OCI-LY3 (cell line): ENCODE data around the gene GPR61.
A peak's percentile ranks its signal among the peaks of the same experiment; 100 is the strongest.

Experiments
- H2AFZ ChIP-seq: fragments of 200-600, 300-600 bp; shearing (Covaris generic); 2 replicates; pipeline ENCODE4 v1.6.0; 2014; ENCODE audit warnings: antibody characterized with exemption, low read depth, low read length
- H3K27ac ChIP-seq: fragments of 200-600, 300-600 bp; sonication (generic); 2 replicates; pipeline ENCODE4 v1.5.1; 2014; ENCODE audit warnings: mild to moderate bottlenecking, low read length, moderate library complexity, mixed read lengths
- H3K27me3 ChIP-seq: fragments of 200-600, 300-600 bp; sonication (generic); 2 replicates; pipeline ENCODE4 v1.6.1; 2014; ENCODE audit warnings: low read depth, low read length, mixed read lengths
- H3K36me3 ChIP-seq: fragments of 200-600, 300-600 bp; sonication (generic); replicated peaks from 2 replicates; pipeline ENCODE3; 2014; ENCODE audit warnings: low read depth, low read length, mixed read lengths
- H3K4me1 ChIP-seq: fragments of 300-600, 200-600 bp; sonication (generic); 2 replicates; pipeline ENCODE4 v1.6.1; 2014; ENCODE audit warnings: low read length, mixed read lengths
- H3K4me2 ChIP-seq: fragments of 200-600, 300-600 bp; sonication (generic); 2 replicates; pipeline ENCODE4 v1.6.1; 2014; ENCODE audit warnings: low read length, mixed read lengths
- H3K4me3 ChIP-seq: fragments of 300-600, 200-600 bp; sonication (generic); 2 replicates; pipeline ENCODE4 v1.5.1; 2014; ENCODE audit warnings: antibody characterized with exemption, mild to moderate bottlenecking, low read length, moderate library complexity
- H3K79me2 ChIP-seq: fragments of 300-600, 200-600 bp; shearing (Covaris generic); 2 replicates; pipeline ENCODE4 v1.6.1; 2014; ENCODE audit warnings: mild to moderate bottlenecking, low read length, mixed read lengths
- H3K9ac ChIP-seq: fragments of 300-600, 200-600 bp; shearing (Covaris generic); 2 replicates; pipeline ENCODE4 v1.6.0; 2014; ENCODE audit warnings: mild to moderate bottlenecking, low read length, moderate library complexity
- H3K9me3 ChIP-seq: fragments of 200-600, 300-600 bp; shearing (Covaris generic); 2 replicates; pipeline ENCODE4 v1.6.1; 2014; ENCODE audit warnings: low read length, mixed read lengths; ENCODE audit not compliant: insufficient read depth
- H4K20me1 ChIP-seq: fragments of 200-600, 300-600 bp; sonication (generic); 2 replicates; pipeline ENCODE4 v1.6.1; 2016; ENCODE audit warnings: low read length, mixed read lengths; ENCODE audit not compliant: insufficient read depth
- EZH2phosphoT487 ChIP-seq: fragments of 200-600 bp; shearing (Covaris generic); IDR thresholded peaks from 2 replicates; pipeline ENCODE4 v1.6.1; 2018; ENCODE audit warnings: antibody characterized with exemption, mixed run types, low read depth
- TF ChIP-seq, protein P1 (sequence below): fragments of 200-600, 300-600 bp; sonication (generic); IDR thresholded peaks from 2 replicates; pipeline ENCODE4 v1.5.1; 2014; ENCODE audit warnings: antibody characterized with exemption, low read length, low read depth

GPR61 gene

DNA sequence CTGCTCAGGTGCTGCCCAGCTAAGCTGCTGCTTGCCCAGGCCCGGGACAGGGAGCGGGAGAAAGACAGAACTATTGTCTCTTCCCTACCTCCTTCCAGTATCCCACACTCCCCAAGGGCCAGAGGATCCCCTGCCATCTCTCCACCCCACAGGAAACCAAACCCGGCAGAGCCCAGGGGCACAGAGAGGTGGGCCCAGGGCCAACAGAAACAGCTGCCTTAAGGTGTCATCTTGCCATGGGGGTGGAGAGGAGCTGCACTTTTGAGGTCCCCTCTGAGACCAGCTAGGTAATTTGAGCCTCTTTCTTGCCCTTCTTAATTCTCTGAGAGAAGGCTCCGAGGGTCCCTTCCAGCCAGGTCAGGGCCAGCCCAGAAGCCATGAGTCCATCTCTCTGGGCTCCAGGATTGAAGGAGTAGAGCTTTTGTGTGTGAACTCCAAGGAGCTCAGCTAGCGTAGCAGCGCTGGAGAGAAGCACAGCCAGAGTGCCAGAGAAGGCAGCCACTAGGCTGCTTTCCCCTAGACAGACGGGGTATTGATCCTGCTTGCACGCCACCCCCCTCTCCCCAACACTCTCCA is 9.7 kb upstream of the GPR61 start:
- H3K27me3 ChIP-seq: no peaks in the 10 kb centered on the region
- H3K27ac ChIP-seq: no peak overlapping the region
- no peaks in the 10 kb centered on the region for H4K20me1 ChIP-seq
- no peaks in the 10 kb centered on the region for H3K79me2 ChIP-seq
- no peaks in the 10 kb centered on the region for H3K36me3 ChIP-seq
- H2AFZ ChIP-seq: peak overlapping the region; percentile 54; the same call in 1 of the 2 replicates
- H3K9me3 ChIP-seq: no peaks in the 10 kb centered on the region
- TF ChIP-seq EZH2phosphoT487: no peak
- TF ChIP-seq, protein P1, sequence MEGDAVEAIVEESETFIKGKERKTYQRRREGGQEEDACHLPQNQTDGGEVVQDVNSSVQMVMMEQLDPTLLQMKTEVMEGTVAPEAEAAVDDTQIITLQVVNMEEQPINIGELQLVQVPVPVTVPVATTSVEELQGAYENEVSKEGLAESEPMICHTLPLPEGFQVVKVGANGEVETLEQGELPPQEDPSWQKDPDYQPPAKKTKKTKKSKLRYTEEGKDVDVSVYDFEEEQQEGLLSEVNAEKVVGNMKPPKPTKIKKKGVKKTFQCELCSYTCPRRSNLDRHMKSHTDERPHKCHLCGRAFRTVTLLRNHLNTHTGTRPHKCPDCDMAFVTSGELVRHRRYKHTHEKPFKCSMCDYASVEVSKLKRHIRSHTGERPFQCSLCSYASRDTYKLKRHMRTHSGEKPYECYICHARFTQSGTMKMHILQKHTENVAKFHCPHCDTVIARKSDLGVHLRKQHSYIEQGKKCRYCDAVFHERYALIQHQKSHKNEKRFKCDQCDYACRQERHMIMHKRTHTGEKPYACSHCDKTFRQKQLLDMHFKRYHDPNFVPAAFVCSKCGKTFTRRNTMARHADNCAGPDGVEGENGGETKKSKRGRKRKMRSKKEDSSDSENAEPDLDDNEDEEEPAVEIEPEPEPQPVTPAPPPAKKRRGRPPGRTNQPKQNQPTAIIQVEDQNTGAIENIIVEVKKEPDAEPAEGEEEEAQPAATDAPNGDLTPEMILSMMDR: no peak
- no peak overlapping the region for H3K4me3 ChIP-seq
- H3K9ac ChIP-seq: no peak overlapping the region
- H3K4me1 ChIP-seq: peaks cover 62% of the 10 kb centered on the region
- H3K4me2 ChIP-seq: no peak overlapping the region

DNA sequence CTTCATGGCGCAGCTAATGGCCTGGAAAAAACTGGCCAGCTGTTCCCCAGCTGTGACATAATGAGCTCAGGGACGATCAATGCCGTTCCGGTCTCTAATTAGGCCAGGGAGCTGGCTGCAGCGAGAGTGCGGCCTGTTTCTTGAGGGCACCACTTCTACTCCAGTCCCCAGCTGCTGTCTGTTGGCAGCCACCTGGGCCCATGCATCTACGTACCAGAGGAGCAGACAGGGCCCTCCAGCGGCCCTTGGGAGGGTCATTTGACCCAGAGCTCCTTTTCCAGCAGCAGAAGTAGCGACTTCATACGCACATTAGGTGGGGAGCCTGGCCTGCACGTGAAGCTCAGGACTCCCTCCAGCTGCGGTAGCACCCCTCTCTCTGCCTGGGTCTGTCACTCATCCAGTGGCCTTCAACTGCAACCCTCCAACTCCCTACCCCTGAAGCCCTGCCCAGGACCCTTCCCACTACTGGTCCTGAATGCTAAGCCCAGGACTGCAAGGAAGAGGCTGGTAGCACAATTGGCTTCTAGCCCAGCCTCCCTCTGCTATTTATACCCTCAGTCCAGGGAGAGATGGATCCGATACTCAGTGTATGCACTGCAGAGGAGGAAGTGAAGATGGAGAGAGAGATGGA is 9.1 kb upstream of the GPR61 start:
- no peaks in the 10 kb centered on the region for H3K9me3 ChIP-seq
- TF ChIP-seq EZH2phosphoT487: no peak
- TF ChIP-seq, protein P1: no peak
- H3K4me2 ChIP-seq: no peak overlapping the region
- H3K4me3 ChIP-seq: no peak overlapping the region
- no peaks in the 10 kb centered on the region for H3K36me3 ChIP-seq
- H3K4me1 ChIP-seq: peaks cover 59% of the 10 kb centered on the region
- H4K20me1 ChIP-seq: no peaks in the 10 kb centered on the region
- no peaks in the 10 kb centered on the region for H3K79me2 ChIP-seq
- H3K27me3 ChIP-seq: no peaks in the 10 kb centered on the region
- H3K9ac ChIP-seq: no peak overlapping the region
- no peak overlapping the region for H3K27ac ChIP-seq
- no peak overlapping the region for H2AFZ ChIP-seq

DNA sequence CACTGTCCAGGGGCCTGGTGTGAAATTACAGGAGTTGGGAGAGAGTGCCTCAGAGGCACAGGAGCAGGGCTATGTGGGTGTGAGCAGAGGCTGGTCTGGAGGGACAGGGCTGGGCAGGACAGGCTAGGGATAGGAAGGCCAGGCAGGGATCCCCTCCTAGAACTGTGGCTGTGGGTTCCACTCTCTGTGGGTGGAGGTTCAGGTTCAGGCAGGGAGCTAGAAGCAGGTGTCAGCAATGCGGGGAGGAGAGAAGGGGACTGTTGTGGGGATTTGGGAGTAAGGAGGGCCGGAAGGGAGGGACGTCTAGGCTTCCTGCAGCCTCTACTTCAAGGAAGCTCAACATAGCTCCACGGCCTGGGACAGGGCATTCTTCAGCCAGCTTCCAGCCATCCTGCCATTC is 8.3 kb upstream of the GPR61 start:
- H3K4me2 ChIP-seq: peak overlapping the region; percentile 90; the same call in 1 of the 2 replicates
- TF ChIP-seq, protein P1: no peak
- no peak for TF ChIP-seq EZH2phosphoT487

DNA sequence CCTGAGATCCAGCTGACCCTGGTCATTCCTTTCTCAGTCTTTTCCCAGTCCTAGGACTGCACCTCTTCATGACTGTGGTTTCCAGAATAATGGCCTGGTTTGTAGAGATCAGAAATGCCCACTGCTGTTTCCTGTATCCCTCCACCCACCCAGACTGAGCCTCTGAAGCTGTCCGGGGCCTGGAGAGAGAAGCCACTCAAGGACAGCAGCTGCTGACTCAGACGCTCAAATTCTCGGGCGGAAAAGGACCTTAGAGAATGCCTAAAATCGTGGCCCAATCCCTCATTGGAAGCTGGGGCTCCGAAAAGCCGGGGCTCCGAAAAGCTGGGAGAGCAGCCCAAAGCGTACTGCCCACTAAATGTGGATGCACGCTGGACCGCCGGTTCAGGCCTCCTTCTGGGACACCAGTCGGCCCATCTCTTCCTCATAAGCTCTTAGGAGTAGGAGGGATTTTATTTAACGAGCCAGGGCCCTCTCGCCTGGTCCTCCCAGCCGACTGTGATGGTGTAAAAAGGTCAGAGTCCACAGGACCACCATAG is 7.8 kb upstream of the GPR61 start:
- Histone ChIP-seq H3K4me2 (peak overlapping the region; percentile 90), H3K27ac (no peak overlapping the region), H3K79me2 (no peaks in the 10 kb centered on the region), H3K9me3 (no peaks in the 10 kb centered on the region), H3K4me1 (peaks cover 46% of the 10 kb centered on the region), H3K9ac (peak overlapping the region; percentile 48; the same call in 1 of the 2 replicates), H3K4me3 (peak overlapping the region; percentile 74), H3K36me3 (no peaks in the 10 kb centered on the region), H3K27me3 (no peaks in the 10 kb centered on the region), H4K20me1 (no peaks in the 10 kb centered on the region), H2AFZ (peak overlapping the region; percentile 76)
- no peak for TF ChIP-seq EZH2phosphoT487
- TF ChIP-seq, protein P1: no peak

More for the DNA sequence above, 8.3 kb upstream of the GPR61 start:
- Histone ChIP-seq H3K9me3 (no peaks in the 10 kb centered on the region), H3K4me3 (no peak overlapping the region), H3K36me3 (no peaks in the 10 kb centered on the region), H3K79me2 (no peaks in the 10 kb centered on the region), H4K20me1 (no peaks in the 10 kb centered on the region), H3K9ac (peak overlapping the region; percentile 48; the same call in 1 of the 2 replicates), H2AFZ (no peak overlapping the region), H3K27me3 (no peaks in the 10 kb centered on the region), H3K27ac (no peak overlapping the region), H3K4me1 (peaks cover 51% of the 10 kb centered on the region)
